Large intestine (tissue), 1 donor: ENCODE measurements around the gene ITGAD. TPM values are rescaled to one million over a fixed set of nuclear protein-coding genes. Genes with fewer than 3 reads are reported as not detected.

Experiments
- polyA plus RNA-seq: library from polyadenylated mRNA; unstranded; fragments of 120-200 nt; gene quantifications from one replicate; pipeline ENCODE4 v1.2.1, GENCODE V29; 2013

ITGAD gene
- polyA plus RNA-seq, 1 donor = 0.03 TPM

Other genes starting within 250 kb of the ITGAD start
- 2.0 TPM for gene PRSS36, start 243.3 kb upstream of the ITGAD start, polyA plus RNA-seq
- gene FUS, start 213.2 kb upstream of the ITGAD start, polyA plus RNA-seq = 494 TPM
- gene PYCARD, start 190.6 kb upstream of the ITGAD start, polyA plus RNA-seq = 42.4 TPM
- gene TRIM72, start 179.2 kb upstream of the ITGAD start, polyA plus RNA-seq = 0.10 TPM
- gene PYDC1, start 176.2 kb upstream of the ITGAD start, polyA plus RNA-seq = 0.19 TPM
- gene ITGAM, start 133.4 kb upstream of the ITGAD start, polyA plus RNA-seq = 1.6 TPM
- 1.9 TPM for gene ITGAX, start 38.2 kb upstream of the ITGAD start, polyA plus RNA-seq
- gene COX6A2, start 35.0 kb downstream of the ITGAD start, polyA plus RNA-seq = 7.8 TPM
- 1.5 TPM for gene ZNF843, start 49.5 kb downstream of the ITGAD start, polyA plus RNA-seq
- 13.6 TPM for gene ARMC5, start 66.2 kb downstream of the ITGAD start, polyA plus RNA-seq
- 38.7 TPM for gene TGFB1I1, start 78.8 kb downstream of the ITGAD start, polyA plus RNA-seq
- 7.3 TPM for gene SLC5A2, start 89.8 kb downstream of the ITGAD start, polyA plus RNA-seq
- 99.1 TPM for gene RUSF1, start 115.1 kb downstream of the ITGAD start, polyA plus RNA-seq
- gene AHSP, start 134.6 kb downstream of the ITGAD start, polyA plus RNA-seq = 11.8 TPM